HPDE6-E6E7 (cell line): ENCODE results near the gene LAMC1.

Experiments used
- DNase-seq: peaks from one replicate; pipeline ENCODE4 v3.0.0; 2011; ENCODE audit warnings: missing footprints; ENCODE audit errors: extremely low spot score

The LAMC1 gene

DNA sequence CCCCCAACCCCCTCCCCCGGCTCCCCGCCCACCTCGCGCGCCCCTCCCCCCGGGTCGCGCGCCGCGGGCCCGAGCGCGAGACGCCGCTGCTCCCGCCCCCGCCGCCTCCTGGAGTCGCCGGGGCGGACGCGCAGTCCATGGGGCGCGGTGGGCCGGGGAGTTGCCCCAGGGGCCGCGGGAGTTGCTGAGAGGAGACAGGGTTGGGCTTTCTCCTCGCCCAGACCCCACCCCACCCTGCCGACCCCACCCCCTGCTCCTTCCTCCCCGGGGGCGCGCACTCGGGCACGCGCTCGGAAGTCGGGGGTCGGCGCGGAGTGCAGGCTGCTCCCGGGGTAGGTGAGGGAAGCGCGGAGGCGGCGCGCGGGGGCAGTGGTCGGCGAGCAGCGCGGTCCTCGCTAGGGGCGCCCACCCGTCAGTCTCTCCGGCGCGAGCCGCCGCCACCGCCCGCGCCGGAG lies at the start of gene LAMC1:
LAMC1 (plus strand) TSS at position 275 of the 455 bp plus-strand sequence. CDS start 297 bp downstream, outside the sequence.
- peak; percentile 64 for DNase-seq

DNA sequence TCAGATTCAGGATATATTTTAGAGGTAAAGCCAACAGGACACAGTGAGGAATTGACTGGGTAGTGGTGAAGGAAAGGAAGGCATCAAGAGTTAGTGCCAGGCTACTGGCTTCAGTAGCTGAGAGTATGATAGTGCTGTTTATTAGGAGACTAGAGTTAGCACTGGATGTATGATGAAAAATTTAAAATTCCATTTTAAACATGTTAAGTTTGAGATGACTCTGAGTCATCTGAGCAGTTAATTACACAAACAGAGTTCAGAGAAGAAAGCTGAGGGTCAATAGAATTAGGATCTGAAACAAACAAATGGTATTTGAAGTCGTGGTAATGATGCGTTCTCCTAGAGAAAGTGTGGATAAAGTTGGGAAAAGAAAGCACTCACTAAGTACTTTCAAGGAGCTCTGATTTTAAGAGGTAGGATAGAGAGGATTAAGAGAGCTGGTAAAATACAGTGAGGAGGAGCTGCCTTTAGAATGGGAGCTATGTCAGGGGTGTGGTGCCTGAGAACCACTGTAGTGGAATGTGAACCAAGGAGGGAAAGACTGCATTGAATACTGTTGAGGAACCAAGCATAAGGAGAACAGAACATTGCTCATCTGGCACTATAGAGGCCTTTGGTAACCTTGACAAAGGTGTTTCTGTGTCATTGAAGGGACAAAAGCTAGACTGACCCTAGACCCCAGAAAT lies 48.6 kb upstream of the LAMC1 start:
- no peak for DNase-seq

DNA sequence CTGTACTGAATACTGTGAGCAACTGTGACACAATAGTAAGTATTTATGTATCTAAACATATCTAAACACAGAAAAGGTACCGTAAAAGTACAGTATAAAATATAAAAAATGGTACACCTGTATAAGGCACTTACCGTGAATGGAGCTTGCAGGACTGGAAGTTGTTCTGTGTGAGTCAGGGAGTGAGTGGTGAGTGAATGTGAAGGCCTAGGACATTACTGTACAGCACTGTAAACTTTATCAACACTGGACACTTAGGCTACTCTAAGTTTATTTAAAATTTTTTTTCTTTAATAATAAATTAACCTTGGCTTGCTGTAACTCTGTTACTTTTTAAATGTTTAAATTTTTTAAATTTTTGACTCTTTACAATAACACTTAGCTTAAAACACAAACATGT lies 45.7 kb upstream of the LAMC1 start:
- DNase-seq: no peak

DNA sequence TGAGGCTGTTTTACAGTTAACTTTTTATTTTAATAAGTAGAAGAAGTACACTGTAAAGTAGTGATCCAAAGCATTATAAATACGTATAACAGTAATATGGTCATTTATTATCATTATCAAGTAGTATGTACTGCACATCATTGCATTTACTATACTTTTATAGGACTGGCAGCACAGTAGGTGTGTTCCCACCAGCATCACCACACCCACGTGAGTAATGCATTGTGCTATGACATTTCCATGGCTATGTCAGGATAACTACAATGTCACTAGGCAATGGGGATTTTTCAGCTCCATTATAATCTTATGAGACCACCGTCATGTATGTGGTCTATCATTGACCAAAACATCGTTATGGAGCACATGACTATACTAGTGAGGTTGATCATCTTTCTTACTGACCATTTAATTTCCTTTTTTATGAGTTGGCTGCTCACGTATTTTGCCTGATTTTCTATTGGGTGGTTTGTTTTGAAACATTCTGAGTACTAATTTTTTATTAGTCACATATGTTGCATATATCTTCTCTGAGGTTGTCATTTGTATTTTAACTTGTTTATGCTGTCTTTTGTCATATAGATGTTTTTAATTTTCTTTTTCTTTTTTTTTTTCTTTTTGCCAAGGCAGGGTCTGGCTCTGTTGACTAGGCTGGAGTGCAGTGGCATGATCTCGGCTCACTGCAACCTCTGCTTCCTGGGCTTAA lies 44.9 kb upstream of the LAMC1 start:
- no peak for DNase-seq

DNA sequence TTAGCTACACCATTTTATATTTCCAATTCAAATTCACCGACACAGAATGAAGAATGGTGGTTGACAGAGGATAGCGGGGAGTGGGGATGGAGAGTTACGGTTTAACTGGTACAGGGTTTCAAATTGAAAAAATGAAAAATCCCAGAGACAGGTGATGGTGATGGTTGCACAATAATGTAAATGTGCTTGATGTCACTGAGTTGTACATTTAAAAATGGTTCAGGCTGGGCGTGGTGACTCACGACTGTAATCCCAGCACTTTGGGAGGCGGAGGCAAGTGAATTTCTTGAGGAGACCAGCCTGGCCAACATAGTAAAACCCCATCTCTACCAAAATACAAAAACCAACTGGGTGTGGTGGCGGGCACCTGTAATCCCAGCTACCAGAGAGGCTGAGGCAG lies 39.1 kb upstream of the LAMC1 start:
- DNase-seq: no peak

DNA sequence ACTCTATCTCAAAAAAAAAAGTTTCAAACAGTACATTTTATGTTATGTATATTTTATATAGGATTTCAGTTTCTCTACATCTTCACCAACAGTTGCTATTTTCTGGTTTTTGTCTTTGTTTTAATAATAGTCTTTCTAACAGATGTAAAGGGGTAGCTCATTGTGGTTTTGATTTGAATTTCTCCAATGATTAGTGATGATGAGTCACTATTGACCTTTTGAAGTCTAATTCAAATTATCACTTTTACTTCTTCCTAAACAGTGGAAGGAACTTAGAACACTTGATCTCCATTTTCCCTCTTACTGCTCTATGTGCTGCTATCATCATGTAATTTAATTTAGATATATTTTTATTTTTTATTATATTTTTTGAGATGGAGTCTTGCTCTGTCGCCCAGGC lies 38.6 kb upstream of the LAMC1 start:
- DNase-seq: no peak

DNA sequence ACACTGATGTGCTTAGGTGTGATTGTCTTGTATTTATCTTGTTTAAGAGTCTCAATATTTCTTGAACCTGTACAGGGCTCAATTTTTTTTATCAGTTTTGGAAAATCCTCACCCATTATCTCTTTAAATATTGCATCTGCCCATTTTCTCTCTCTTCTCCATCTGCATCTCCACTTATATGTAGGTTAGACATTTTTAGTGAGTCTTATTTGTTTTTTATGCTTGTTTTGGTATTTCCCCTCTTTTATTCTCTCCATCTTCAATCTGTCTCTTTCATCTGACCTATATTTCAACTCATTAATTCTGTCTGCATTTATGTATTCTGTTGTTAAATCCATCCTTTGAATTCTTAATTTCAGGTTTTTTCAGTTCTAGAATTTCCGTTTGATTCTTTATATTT lies 37.3 kb upstream of the LAMC1 start:
- DNase-seq: no peak

DNA sequence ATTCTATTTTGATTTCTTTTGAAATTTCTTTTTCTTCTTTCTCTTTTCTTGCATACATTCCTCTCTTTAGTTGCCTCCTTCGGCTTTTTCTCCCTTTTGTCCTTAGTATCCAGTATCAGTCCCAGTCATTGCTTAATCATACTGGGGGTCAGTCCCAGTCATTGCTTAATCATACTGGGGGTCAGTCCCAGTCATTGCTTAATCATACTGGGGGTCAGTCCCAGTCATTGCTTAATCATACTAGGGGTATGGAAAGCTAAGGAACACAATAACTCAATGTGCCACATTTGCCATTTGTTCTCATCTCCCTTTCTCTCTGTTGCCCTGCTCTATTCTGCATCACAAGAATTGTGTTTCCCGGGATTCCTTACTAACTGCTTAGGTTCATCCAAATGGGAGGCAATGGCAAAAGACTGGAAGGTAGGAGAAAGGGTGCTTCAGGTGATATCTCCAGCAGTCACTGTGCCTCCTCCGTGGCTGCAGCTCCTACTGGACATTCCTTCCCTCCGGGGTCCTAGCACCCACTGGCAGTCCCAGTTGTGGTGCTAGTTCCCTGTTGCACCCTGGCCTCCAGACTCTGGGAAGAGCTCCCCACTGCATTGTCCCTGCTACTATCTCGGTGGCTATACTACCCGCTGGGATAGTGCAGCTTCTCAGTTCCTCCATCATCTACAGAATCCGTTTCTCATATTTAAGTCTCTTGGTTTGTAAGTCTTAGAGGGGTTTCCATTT lies 32.6 kb upstream of the LAMC1 start:
- DNase-seq: no peak

DNA sequence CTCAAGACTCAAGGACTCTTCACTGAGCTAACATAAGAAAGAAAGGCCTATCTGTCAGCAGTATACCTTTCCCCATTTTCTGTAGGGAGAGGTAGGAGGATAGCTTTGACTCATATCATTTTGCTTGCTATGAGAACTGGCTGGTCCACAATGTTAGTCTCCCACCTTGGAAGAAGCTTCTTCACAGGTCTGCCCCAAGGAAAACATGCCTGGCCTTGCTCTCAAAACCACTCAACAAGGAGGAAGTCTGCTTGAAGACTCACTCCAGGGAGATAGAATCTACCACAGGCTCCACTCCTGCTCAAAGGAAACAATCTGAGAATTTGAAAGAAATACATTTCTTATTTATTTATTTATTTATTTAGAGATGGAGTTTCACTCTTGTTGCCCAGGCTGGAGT lies 29.5 kb upstream of the LAMC1 start:
- peak; percentile 33 for DNase-seq

DNA sequence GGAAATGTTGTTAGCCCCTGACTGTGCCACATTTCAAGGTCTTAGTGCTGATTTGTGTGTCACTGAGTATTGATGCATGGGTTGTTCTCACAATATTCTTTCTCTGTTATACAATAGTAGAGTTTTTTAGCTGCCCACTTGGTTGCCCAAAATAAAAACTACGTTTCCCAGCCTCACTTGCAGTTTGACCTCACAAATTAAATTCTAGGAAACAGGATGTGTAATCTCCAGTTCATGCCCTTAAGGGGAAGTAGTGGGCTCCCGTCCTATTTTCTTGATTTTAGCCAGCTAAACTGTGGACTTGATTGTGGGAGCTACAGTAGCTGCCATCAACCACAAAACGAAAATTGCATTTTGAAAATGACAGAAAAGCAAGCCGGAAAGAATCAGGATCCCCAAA lies 27.3 kb upstream of the LAMC1 start:
- no peak for DNase-seq

DNA sequence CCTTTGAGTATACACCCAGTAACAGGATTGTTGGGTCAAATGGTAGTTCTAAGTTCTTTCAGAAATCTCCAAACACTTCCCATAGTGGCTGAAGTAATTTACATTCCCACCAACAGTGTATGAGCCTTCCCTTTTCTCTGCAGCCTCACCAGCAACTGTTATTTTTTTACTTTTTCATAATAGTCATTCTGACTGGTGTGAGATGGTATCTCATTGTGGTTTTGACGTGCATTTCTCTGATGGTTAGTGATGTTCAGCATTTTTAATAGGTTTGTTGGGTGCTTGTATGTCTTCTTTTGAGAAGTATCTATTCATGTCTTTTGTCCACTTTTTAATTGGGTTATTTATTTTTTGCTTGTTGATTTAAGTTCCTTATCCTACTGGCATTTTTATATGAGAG lies 26.4 kb upstream of the LAMC1 start:
- no peak for DNase-seq

DNA sequence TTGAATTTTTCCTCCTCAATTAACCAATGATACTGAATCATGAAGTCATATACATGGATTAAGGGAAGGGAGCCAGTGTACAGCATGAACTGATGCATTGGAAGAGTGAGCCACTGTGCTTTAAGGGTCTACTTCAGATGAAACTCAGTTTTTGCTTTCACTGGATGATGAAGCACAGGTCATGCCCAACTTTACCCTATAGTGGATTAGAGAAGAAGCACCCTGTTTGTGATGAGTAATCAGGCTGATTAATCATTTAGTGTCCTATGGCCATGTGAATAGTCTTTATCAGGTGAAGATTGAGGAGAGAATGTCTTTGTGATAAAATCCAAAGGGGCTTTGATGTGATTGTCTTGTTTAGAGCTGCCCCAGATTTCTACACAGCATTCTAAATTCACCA lies 24.7 kb upstream of the LAMC1 start:
- no peak for DNase-seq

DNA sequence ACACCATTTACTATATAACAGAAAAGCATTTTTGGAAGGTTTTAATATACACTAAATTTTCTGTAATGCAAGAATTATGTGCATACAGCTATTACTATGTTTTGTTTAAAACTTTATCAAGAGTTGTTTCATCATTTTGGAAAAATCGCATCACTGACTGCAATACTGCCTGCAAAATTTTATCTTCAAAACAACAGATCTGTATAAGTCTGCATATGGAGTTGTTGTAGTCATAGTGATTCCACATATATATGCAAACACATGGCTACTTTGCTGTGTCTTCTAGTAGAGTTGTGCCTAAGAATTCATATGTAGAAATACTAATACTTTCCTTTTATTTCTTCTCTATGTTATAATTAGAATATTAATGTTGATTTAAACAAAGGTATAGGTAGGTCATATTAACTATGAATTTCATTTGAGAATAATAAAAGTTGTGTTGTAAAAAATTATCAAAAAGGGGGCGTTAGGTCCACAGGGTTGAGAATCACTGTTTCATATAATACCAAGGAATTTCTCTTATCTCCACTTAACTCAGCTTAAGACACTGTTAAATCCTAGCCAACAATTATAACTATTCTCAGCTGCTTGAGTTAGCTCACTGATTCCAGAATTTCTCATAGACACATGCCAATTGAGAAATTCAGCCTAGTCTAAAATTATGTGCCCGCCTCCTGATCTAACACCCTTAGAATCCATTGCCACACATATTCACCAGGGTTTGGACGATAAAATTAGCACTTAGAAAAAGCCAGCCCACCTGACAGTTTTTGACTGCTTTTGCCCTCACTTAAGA lies 22.9 kb upstream of the LAMC1 start:
- no peak for DNase-seq

DNA sequence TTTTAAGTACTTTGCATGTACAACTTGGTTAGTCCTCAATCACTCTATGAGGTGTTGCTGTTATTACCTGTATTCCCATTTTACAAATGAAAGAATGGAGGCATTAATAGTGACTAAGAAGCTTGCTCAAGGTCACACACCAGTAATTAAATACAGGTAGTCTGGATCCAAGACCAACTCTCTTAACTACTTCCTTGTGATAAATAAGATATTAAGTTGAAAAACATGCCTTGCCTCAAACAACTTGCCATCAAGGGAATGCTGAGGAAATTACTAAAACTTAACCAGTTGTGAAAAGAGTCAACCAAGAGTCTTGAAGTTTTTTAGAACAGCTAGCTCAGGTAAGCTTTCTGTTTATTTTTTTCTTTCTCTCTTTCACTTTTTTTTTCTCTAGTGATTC lies 21.0 kb upstream of the LAMC1 start:
- DNase-seq: no peak

DNA sequence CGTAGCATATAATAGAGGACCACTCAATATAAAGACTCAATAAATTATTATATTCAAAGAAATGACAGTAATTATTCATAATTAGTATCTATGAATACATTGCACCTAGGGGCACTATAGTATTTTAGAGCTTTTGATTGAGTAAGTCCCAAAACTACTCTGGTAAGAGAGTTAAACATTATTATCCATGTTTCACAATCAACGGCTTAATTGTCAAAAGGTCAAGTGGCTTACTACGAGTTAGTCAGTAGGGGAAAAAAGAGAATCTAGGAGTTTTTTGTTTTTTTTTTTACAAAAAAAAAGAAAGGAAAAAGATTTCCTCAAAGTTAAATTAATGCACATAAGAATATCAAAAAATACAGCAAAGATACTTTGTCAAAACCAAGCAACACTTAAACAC lies 20.4 kb upstream of the LAMC1 start:
- DNase-seq: no peak

DNA sequence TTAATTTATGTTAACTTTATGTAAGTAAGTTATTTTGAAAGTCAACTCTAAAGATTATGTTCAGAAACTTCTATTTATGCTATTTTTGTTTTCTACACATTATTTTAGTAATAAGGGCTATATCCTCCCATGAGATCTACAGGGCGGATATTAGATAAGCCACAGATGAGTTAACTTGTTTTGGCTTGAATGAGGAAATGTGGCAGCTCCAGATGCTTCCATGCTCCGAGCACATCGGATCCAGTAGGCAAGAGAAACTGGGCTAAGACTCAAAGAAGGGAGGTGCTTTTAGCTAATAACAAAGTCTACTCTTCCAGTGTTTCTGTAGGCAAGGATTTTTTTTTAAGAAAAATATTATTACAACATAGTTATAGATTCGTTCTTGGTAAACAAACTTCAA lies 20.0 kb upstream of the LAMC1 start:
- no peak for DNase-seq

DNA sequence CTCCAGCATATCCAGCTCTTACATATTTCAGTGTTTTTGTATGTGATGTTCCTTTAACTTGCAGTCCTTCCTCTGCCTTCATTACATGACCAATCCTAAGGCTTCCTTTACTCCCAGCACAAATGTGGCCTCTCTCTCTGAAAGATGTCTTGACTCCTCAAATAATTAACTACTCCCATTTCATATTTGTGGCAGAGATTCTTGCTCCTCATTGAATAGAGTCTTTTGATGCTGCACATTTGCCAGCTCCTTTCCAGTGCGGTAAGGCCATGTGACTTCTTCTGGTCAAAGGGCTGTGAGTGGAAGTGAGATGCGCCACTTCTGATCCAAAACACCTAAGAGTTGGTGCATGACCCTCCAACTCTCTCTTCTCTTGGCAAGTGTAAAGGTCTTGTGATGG lies 19.1 kb upstream of the LAMC1 start:
- no peak for DNase-seq

DNA sequence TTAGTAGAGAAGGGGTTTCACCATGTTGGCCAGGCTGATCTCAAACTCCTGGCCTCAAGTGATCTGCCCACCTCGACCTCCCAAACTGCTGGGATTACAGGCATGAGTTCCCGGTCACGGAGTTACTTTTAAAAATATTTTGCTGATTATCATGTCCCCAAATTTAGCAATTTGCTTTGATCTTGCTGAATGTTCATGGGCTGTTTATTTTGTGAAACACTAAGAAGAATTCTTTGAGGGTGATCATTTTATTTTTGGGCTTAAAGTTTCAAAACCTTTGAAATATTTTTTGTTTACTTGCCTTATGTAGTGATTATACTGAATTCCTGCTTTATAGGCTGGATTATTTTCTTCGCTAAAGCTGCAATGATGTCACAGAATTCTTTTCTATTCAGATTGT lies 11.4 kb upstream of the LAMC1 start:
- no peak for DNase-seq

DNA sequence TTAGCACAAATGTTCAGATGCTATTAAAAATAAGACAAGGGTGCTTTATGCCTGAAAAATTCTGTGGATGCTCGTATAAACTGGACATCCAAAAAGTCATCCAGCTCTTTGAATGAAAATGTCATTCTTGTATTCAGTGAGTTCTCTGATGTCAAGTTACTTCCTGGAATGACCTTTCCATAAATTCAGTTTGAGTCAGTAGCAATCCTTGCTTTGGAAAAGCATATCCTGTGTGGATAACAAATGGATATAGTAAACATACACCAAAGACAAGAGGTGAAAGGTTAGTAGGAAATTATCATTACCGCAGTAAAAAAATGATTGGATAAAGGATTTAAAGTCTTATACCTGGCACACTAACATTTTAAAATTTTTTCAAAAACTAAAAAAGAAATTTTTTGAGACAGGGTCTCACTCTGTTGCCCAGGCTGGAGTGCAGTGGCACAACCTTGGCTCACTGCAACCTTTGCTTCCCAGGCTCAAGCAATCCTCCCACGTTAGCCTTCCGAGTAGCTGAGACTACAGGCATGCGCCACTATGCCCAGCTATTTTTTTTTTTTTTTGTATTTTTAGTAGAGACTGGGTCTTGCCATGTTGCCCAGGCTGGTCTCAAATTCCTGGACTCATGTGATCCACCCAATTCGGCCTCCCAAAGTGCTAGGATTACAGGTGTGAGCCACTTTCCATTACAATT lies 10.8 kb upstream of the LAMC1 start:
- no peak for DNase-seq

DNA sequence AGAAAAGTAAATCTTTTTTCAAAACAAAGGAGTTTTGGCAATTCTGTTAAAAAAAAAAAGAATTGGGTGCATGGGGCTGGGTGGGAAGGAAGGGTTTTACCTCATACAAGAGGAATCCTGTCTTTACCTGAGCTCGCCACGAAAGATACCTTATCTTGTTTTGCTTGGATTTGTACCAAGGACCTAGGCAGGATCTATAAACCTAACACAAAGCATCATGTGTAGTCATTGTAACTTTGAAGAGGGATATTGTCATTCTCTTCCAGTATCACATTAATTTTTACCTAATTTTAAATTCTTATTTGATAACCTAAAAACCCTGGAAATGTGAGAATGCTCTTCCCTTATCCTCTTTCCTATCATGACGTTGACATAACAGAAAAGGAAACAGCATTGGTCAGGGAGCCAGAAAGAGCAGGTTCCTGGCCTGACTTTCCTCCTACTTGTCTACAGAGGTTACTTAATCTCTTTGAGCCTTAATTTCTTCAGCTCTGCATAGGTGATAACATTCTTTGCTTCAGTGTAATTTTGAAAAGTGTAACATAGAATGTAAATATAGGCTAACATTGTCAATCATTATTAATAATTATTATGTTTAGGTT lies 4.0 kb upstream of the LAMC1 start:
- DNase-seq: no peak

DNA sequence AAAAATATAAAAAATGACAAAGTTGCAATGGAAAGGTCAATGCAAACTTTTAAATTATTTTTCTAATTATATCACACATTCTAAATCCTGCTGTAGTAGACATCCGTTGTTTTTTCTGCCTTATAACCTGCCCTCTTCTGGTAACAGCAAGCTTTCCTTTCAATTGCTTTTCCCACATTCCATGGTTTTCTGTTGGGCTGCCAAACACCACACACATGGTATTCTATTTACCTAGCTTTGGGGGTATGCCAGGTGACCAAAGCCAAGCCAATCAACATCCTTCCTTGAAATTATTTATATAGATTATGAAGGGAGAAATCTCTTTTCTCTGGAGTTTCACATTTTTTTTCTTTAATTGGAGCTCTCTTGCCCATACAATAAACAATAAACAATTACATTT lies 3.4 kb upstream of the LAMC1 start:
- DNase-seq: no peak
